Progenitor cell of endocrine pancreas (in vitro differentiated cells): ENCODE results near the gene LRRN4CL. TPM values are rescaled to one million over a fixed set of nuclear protein-coding genes. Genes with fewer than 3 reads are reported as not detected.
"Not testable (repeated sequence)": the region's sequence is repeated elsewhere in the genome, so short reads cannot be mapped to it uniquely, and the experiment has no call there.

ENCODE experiments used
- DNase-seq: peaks from one replicate; pipeline ENCODE4 v3.0.0; 2021; ENCODE audit warnings: low spot score; ENCODE audit not compliant: unreplicated experiment
- H3K27ac Mint-ChIP-seq: 2 replicates; pipeline ENCODE4 v1.8.0; 2021; ENCODE audit warnings: mild to moderate bottlenecking, moderate library complexity, mixed read lengths
- H3K27me3 Mint-ChIP-seq: 2 replicates; pipeline ENCODE4 v1.8.0; 2021; ENCODE audit warnings: mixed read lengths
- H3K36me3 Mint-ChIP-seq: 2 replicates; pipeline ENCODE4 v1.8.0; 2022; ENCODE audit warnings: mixed read lengths; ENCODE audit not compliant: insufficient read depth
- H3K4me1 Mint-ChIP-seq: 2 replicates; pipeline ENCODE4 v1.8.0; 2021; ENCODE audit warnings: low read depth, mixed read lengths
- H3K4me3 Mint-ChIP-seq: 2 replicates; pipeline ENCODE4 v1.8.0; 2021; ENCODE audit warnings: low read depth, mild to moderate bottlenecking, moderate library complexity, mixed read lengths
- H3K9me3 Mint-ChIP-seq: 2 replicates; pipeline ENCODE4 v1.8.0; 2021; ENCODE audit warnings: low read depth, mixed read lengths
- CTCF ChIP-seq: fragments of 200-600 bp; sonication (generic); IDR thresholded peaks from one replicate; pipeline ENCODE4 v1.5.0; 2021; ENCODE audit warnings: antibody characterized with exemption, mild to moderate bottlenecking; ENCODE audit not compliant: unreplicated experiment
- long read RNA-seq: library from polyadenylated mRNA; unstranded; transcript quantifications from one replicate; pipeline ENCODE4 v2.0.0, GENCODE V29; 2020
- total RNA-seq: library from RNA; stranded (reverse); gene quantifications from 2 replicates; pipeline ENCODE4 v1.2.1, GENCODE V29; 2021

Gene LRRN4CL
- 0.65 and 0.89 TPM in 2 replicates for total RNA-seq
- long read RNA-seq, result 0 reads

DNA sequence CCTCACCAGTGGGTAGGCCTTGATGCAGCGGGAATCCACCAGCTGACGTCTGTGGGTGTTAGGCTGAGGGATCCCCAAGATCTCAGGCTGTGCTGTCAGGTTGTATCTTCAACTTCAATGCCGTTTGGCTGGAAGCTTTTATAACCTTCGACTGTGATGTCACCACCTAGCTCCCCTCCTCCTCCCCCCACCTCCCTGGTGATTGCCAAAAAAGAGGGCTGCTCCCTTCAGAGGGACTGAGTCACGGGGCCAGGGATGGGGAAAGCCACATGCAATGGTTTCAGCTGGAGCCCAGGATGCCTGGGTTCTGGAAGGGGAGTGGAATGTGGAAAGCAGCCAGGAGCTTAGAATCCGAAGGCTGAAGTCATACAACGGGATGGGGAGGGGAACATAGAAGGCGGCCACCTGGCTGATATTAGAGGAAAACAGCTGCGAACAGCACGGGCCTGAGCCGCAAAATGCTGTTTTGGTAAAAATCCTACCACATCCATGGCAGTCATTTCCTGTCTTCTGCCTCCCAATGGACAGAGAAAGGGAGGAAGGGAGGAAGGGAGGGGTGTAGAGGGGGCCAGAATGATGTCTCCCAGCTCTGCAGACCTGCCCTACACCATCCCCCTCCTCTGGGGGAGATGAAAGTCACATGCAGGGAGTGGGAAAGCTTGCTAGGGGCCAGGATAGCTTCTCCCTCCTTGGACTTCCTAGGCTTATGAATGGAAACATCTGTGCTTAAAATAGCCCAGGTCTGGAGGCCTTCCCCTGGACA, at the start of gene LRRN4CL:
Gene LRRN4CL, minus strand, starts transcription at position 110 of the 763 bp plus-strand sequence. CDS start 1,022 bp downstream, outside the sequence.
- Mint-ChIP-seq H3K36me3 (peaks cover 8% of the 10 kb centered on the region), H3K4me1 (no peaks in the 10 kb centered on the region), H3K9me3 (no peaks in the 10 kb centered on the region), H3K4me3 (no peak within 1 kb of the TSS), H3K27me3 (no peaks in the 10 kb centered on the region), H3K27ac (peak within 1 kb of the TSS; percentile 77)
- no peak for TF ChIP-seq CTCF
- no peak for DNase-seq

DNA sequence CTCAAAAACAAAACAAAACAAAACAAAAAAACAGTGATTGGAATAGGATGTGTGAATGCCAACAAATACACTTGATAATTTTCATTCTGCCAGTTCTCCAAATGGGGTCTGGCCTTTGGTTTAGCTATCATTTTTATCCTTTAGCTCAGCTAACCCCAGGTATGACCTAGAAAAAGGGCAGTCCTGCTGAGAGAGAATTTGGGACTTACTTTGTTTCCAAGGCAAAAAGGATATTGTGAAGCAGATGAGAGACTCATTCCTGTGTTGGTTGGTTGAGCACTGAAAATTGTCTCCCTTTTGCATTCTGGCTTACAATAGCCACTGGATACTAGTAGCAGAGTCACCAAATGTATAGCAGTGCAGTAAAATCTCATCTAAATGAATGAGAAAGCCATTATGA, 47.9 kb upstream of the LRRN4CL start:
- TF ChIP-seq CTCF, result no peak
- Mint-ChIP-seq H3K36me3 (peaks cover 14% of the 10 kb centered on the region), H3K9me3 (no peaks in the 10 kb centered on the region), H3K4me1 (no peaks in the 10 kb centered on the region), H3K27ac (no peak overlapping the region), H3K4me3 (no peak overlapping the region), H3K27me3 (no peaks in the 10 kb centered on the region)
- DNase-seq, result no peak

DNA sequence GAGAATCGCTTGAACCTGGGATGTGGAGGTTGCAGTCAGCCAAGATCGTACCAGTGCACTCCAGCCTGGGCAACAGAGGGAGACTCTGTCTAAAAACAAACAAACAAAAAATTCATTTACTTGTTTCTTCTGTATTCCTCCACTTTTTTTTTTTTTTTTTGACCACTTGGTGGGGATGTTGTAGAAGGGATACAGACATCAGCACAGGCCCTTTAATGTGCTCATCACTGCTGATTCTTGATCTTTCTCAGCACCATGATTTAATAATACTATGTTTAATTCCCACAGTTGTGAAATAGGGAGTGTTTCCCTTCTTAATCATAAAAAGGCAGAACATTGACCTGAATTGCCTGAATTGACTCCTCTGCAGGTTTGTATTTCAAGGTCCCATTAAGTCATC, 43.5 kb upstream of the LRRN4CL start:
- Mint-ChIP-seq H3K27ac (peak overlapping the region; percentile 27), H3K9me3 (no peaks in the 10 kb centered on the region), H3K27me3 (no peaks in the 10 kb centered on the region), H3K4me1 (peaks cover 7% of the 10 kb centered on the region), H3K4me3 (no peak overlapping the region), H3K36me3 (peaks cover 10% of the 10 kb centered on the region)
- DNase-seq, result no peak
- TF ChIP-seq CTCF, result no peak

GRCh38 chr11:62730076-62730475, 40.7 kb upstream of the LRRN4CL start:
- DNase-seq, H3K27me3 Mint-ChIP-seq, H3K36me3 Mint-ChIP-seq, H3K9me3 Mint-ChIP-seq: not testable (repeated sequence)
- peak overlapping the region; percentile 69 for H3K27ac Mint-ChIP-seq
- H3K4me1 Mint-ChIP-seq, result peaks cover 16% of the 10 kb centered on the region
- peak overlapping the region; percentile 65 for H3K4me3 Mint-ChIP-seq

- TF ChIP-seq CTCF, result no peak
- Mint-ChIP-seq H3K4me3 (peak within 1 kb of the TSS; percentile 85), H3K36me3 (peaks cover 16% of the 10 kb centered on the region), H3K27me3 (no peaks in the 10 kb centered on the region), H3K27ac (peak within 1 kb of the TSS; percentile 99), H3K4me1 (peaks cover 28% of the 10 kb centered on the region), H3K9me3 (no peaks in the 10 kb centered on the region)
- DNase-seq, result peak; percentile 48
These were observed 39.0 kb upstream of the LRRN4CL start, which contains the start of gene TTC9C for GRCh38 chr11:62728171-62728988. Gene TTC9C (plus strand): TSS chr11:62728486. CDS start chr11:62728849, 363 bp downstream.
